H1 (cell line): ENCODE measurements around the gene PKD1L1.

Experiments used
- EP300 ChIP-seq, 2 experiments: IDR thresholded peaks; 1 replicate in 1 of 2; 2 replicates in 1 of 2; pipeline ENCODE4 v1.6.1; 2011 to 2012; ENCODE audit warnings: low read depth in 2 of 2, low read length in 2 of 2, mild to moderate bottlenecking in 2 of 2, borderline replicate concordance in 1 of 2, inconsistent platforms in 1 of 2, moderate library complexity in 1 of 2
- EZH2 ChIP-seq: fragments of 200-600 bp; sonication (generic); IDR thresholded peaks from 2 replicates; pipeline ENCODE4 v1.7.1; 2012; ENCODE audit warnings: low read depth, mild to moderate bottlenecking, moderate library complexity, low read length, inconsistent platforms; ENCODE audit not compliant: severe bottlenecking
- GABPA ChIP-seq: IDR thresholded peaks from 2 replicates; pipeline ENCODE4 v1.6.1; 2011; ENCODE audit warnings: mild to moderate bottlenecking, low read length, moderate library complexity, borderline replicate concordance; ENCODE audit not compliant: insufficient read depth
- GTF2F1 ChIP-seq: IDR thresholded peaks from 2 replicates; pipeline ENCODE4 v1.6.1; 2012; ENCODE audit warnings: low read depth, low read length, improper control_type of control experiment, borderline replicate concordance
- SIX5 ChIP-seq: IDR thresholded peaks from 2 replicates; pipeline ENCODE4 v1.6.1; 2011; ENCODE audit warnings: mild to moderate bottlenecking, low read depth, low read length
- YY1 ChIP-seq: IDR thresholded peaks from 2 replicates; pipeline ENCODE4 v1.6.1; 2011; ENCODE audit warnings: low read depth, mild to moderate bottlenecking, low read length
- TF ChIP-seq, protein P1 (sequence below), 3 experiments: IDR thresholded peaks; 1 replicate in 2 of 3; 2 replicates in 1 of 3; pipeline versions ENCODE4 v1.5.1 to v1.6.1; 2011; ENCODE audit warnings: low read length in 3 of 3, mild to moderate bottlenecking in 3 of 3, inconsistent platforms in 2 of 3, low read depth in 1 of 3, moderate library complexity in 1 of 3; ENCODE audit not compliant: insufficient read depth in 1 of 3; ENCODE audit errors: control extremely low read depth in 1 of 3

DNA sequence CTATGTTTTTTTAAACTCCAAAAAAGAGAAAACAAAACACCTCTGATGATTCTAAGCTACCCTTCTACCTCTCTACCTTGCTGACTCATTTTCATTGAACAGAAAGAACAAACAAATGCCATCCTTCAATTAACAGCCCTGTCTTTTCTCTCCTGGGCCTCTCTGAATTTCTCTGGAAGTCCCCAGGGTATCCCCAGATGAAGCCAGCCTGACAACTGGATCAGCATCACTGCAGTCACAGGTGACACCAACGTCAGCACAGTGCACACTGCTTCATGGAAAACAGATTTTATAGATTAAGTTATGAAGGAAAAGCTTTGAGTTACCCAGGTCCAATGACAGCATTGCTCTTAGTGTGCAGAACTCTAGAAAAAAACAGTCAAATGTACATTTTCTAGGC is 25.5 kb upstream of the PKD1L1 start:
- TF ChIP-seq, protein P1, sequence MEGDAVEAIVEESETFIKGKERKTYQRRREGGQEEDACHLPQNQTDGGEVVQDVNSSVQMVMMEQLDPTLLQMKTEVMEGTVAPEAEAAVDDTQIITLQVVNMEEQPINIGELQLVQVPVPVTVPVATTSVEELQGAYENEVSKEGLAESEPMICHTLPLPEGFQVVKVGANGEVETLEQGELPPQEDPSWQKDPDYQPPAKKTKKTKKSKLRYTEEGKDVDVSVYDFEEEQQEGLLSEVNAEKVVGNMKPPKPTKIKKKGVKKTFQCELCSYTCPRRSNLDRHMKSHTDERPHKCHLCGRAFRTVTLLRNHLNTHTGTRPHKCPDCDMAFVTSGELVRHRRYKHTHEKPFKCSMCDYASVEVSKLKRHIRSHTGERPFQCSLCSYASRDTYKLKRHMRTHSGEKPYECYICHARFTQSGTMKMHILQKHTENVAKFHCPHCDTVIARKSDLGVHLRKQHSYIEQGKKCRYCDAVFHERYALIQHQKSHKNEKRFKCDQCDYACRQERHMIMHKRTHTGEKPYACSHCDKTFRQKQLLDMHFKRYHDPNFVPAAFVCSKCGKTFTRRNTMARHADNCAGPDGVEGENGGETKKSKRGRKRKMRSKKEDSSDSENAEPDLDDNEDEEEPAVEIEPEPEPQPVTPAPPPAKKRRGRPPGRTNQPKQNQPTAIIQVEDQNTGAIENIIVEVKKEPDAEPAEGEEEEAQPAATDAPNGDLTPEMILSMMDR (IDR thresholded peaks at IDR 0.05; ENCODE audit: control extremely low read depth in 1 of 3, insufficient read depth in 1 of 3, low read depth in 1 of 3, low read length in 3 of 3) = no peak
- TF ChIP-seq SIX5 (no peak), EZH2 (no peak), GTF2F1 (no peak), GABPA (no peak), YY1 (no peak), EP300 (IDR thresholded peaks at IDR 0.05; ENCODE audit: borderline replicate concordance in 1 of 2, low read depth in 2 of 2, low read length in 2 of 2) (no peak)
